ENCODE results near the gene LARGE1.

LARGE1 gene

DNA sequence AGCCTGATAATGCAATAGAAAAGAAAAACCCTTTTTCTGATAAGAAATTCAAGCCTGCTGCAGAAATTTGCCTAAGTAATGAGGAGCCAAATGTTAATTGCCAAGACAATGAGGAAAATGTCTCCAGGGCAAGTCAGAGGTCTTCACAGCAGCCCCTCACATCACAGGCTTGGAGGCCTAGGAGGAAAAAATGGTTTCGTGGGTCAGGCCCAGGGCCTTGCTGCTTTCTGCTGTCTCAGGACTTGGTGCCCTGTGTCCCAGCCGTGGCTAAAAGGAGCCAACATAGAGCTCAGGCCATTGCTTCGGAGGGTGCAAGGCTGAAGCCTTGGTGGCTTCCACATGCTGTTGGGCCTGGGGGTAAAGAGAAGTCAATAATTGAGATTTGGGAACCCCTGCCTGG, 131.3 kb downstream of the LARGE1 start:
- H3K4me2 ChIP-seq (ENCODE audit: low read length) = no peak overlapping the region
- H3K36me3 ChIP-seq (ENCODE audit: insufficient read depth, low read length) = no peaks in the 10 kb centered on the region
- H3K9ac ChIP-seq (ENCODE audit: low read depth, low read length) = no peak overlapping the region
- no peak overlapping the region for H3K4me3 ChIP-seq (ENCODE audit: low read length)
- H3K4me1 ChIP-seq (ENCODE audit: control insufficient read depth, insufficient read depth, low read length) = peaks cover 6% of the 10 kb centered on the region
- no peaks in the 10 kb centered on the region for H3K27me3 ChIP-seq (ENCODE audit: control insufficient read depth, insufficient read depth, low read length)
- H3K9me3 ChIP-seq (replicated peaks; ENCODE audit: low read length) = peaks cover 6% of the 10 kb centered on the region

GRCh38 chr22:33787645-33788456, 132.4 kb downstream of the LARGE1 start:
- Histone ChIP-seq H3K36me3 (ENCODE audit: insufficient read depth, low read length) (no peaks in the 10 kb centered on the region), H3K9ac (ENCODE audit: low read depth, low read length) (no peak overlapping the region), H3K27me3 (ENCODE audit: control insufficient read depth, insufficient read depth, low read length) (no peaks in the 10 kb centered on the region), H3K4me1 (ENCODE audit: control insufficient read depth, insufficient read depth, low read length) (peaks cover 6% of the 10 kb centered on the region), H3K4me2 (ENCODE audit: low read length) (no peak overlapping the region), H3K4me3 (ENCODE audit: low read length) (no peak overlapping the region), H3K9me3 (replicated peaks; ENCODE audit: low read length) (peaks cover 6% of the 10 kb centered on the region)

DNA sequence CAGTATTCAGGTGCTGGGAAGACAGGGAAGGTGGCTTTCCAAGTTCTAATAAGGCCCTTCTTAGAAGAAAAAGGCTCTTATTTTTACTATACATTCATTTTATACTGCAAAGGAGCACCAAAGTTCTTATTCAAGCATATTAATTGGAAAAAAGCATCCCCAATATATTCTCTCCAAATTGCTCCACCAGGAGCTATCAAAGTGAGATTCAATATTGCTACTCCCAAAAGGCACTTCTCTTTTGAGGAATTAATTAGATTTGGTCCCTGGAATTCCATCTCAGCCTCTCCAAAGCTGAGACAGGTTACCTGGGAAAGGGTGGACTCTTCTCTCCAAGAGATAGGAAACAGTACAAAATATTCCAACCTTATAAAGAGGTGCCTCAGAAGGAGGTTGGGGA, 134.1 kb downstream of the LARGE1 start:
- Histone ChIP-seq H3K4me1 (ENCODE audit: control insufficient read depth, insufficient read depth, low read length) (peaks cover 6% of the 10 kb centered on the region), H3K4me2 (ENCODE audit: low read length) (no peak overlapping the region), H3K9ac (ENCODE audit: low read depth, low read length) (no peak overlapping the region), H3K27me3 (ENCODE audit: control insufficient read depth, insufficient read depth, low read length) (no peaks in the 10 kb centered on the region), H3K4me3 (ENCODE audit: low read length) (no peak overlapping the region), H3K36me3 (ENCODE audit: insufficient read depth, low read length) (no peaks in the 10 kb centered on the region), H3K9me3 (replicated peaks; ENCODE audit: low read length) (peaks cover 6% of the 10 kb centered on the region)

- no peak overlapping the region for H3K4me3 ChIP-seq (ENCODE audit: low read length)
- no peaks in the 10 kb centered on the region for H3K27me3 ChIP-seq (ENCODE audit: control insufficient read depth, insufficient read depth, low read length)
- peaks cover 6% of the 10 kb centered on the region for H3K4me1 ChIP-seq (ENCODE audit: control insufficient read depth, insufficient read depth, low read length)
- peaks cover 6% of the 10 kb centered on the region for H3K9me3 ChIP-seq (replicated peaks; ENCODE audit: low read length)
- no peaks in the 10 kb centered on the region for H3K36me3 ChIP-seq (ENCODE audit: insufficient read depth, low read length)
- H3K4me2 ChIP-seq (ENCODE audit: low read length) = no peak overlapping the region
- no peak overlapping the region for H3K9ac ChIP-seq (ENCODE audit: low read depth, low read length)
These were observed 134.8 kb downstream of the LARGE1 start for GRCh38 chr22:33785283-33785968.

DNA sequence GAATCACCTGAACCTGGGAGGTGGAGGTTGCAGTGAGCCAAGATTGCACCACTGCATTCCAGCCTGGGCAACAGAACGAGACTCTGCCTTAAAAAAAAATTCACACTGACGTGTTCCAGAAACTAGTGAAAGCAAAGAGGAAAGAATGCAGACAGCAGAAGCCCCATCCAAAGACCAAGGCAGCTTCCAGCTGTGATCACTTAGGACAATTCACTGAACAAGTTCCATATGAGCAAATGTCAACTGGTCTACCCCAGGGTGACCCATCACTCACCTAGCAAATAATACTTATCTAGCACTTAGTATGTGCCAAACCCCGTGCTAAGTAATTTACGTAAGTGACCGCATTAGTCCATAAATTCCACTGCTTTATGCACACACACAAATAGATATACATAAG, 138.9 kb downstream of the LARGE1 start:
- H3K36me3 ChIP-seq (ENCODE audit: insufficient read depth, low read length) = no peaks in the 10 kb centered on the region
- no peak overlapping the region for H3K4me2 ChIP-seq (ENCODE audit: low read length)
- peaks cover 6% of the 10 kb centered on the region for H3K4me1 ChIP-seq (ENCODE audit: control insufficient read depth, insufficient read depth, low read length)
- no peaks in the 10 kb centered on the region for H3K9me3 ChIP-seq (replicated peaks; ENCODE audit: low read length)
- no peak overlapping the region for H3K4me3 ChIP-seq (ENCODE audit: low read length)
- no peak overlapping the region for H3K9ac ChIP-seq (ENCODE audit: low read depth, low read length)
- no peaks in the 10 kb centered on the region for H3K27me3 ChIP-seq (ENCODE audit: control insufficient read depth, insufficient read depth, low read length)

DNA sequence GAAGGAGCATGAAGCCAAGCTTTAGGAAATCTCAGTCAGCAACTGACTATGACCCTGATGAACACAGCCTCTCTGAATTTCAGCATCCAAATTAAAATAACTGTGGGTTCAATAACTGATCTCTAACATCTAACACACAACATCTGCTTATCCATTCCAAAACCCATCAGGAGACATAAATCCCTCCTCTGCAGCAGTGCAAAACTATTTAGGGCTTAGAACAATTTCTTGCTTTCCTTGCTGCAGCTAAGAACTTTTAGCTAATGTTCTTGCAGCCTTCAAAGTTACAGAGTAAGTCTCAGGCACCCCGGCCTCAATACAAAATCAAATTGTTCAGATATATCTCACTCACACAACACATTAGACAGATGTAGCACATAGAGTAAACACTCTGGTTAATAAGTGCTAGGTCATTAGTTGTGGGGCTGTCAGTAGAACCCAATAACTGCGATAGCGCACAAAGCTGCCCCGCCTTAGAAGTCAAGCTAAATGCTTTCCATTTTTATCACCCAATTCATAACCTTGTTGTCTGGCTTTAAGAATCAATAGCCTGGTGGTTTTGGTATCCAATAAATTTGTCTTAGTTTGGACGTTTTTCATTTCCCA, 139.6 kb downstream of the LARGE1 start:
- Histone ChIP-seq H3K27me3 (ENCODE audit: control insufficient read depth, insufficient read depth, low read length) (no peaks in the 10 kb centered on the region), H3K4me3 (ENCODE audit: low read length) (no peak overlapping the region), H3K4me1 (ENCODE audit: control insufficient read depth, insufficient read depth, low read length) (peaks cover 3% of the 10 kb centered on the region), H3K36me3 (ENCODE audit: insufficient read depth, low read length) (no peaks in the 10 kb centered on the region), H3K9ac (ENCODE audit: low read depth, low read length) (no peak overlapping the region), H3K9me3 (replicated peaks; ENCODE audit: low read length) (no peaks in the 10 kb centered on the region), H3K4me2 (ENCODE audit: low read length) (no peak overlapping the region)

DNA sequence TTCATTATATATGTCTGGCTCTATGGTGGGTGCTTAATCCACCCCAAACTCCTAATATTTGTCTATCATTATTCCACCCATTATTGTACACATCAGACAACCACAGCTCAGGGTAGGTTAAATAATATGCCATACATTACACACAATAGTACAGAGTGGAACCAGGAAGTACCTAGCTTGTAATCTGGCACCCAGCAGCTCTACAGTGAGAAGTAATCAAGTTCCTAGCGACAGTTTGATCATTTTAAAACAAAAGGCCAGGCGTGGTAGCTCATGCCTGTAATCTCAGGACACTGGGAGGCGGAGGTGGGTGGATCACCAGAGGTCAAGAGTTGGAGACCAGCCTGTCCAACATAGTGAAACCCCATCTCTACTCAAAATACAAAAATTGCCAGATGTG, 141.0 kb downstream of the LARGE1 start:
- no peaks in the 10 kb centered on the region for H3K36me3 ChIP-seq (ENCODE audit: insufficient read depth, low read length)
- no peaks in the 10 kb centered on the region for H3K27me3 ChIP-seq (ENCODE audit: control insufficient read depth, insufficient read depth, low read length)
- no peaks in the 10 kb centered on the region for H3K9me3 ChIP-seq (replicated peaks; ENCODE audit: low read length)
- H3K9ac ChIP-seq (ENCODE audit: low read depth, low read length) = no peak overlapping the region
- no peak overlapping the region for H3K4me3 ChIP-seq (ENCODE audit: low read length)
- H3K4me2 ChIP-seq (ENCODE audit: low read length) = no peak overlapping the region
- H3K4me1 ChIP-seq (ENCODE audit: control insufficient read depth, insufficient read depth, low read length) = no peaks in the 10 kb centered on the region

- Histone ChIP-seq H3K9me3 (replicated peaks; ENCODE audit: low read length) (no peaks in the 10 kb centered on the region), H3K4me3 (ENCODE audit: low read length) (no peak overlapping the region), H3K9ac (ENCODE audit: low read depth, low read length) (no peak overlapping the region), H3K4me2 (ENCODE audit: low read length) (no peak overlapping the region), H3K36me3 (ENCODE audit: insufficient read depth, low read length) (no peaks in the 10 kb centered on the region), H3K4me1 (ENCODE audit: control insufficient read depth, insufficient read depth, low read length) (no peaks in the 10 kb centered on the region), H3K27me3 (ENCODE audit: control insufficient read depth, insufficient read depth, low read length) (no peaks in the 10 kb centered on the region)
These were observed 143.8 kb downstream of the LARGE1 start for GRCh38 chr22:33776491-33776890.

GRCh38 chr22:33774781-33775180, 145.5 kb downstream of the LARGE1 start:
- Histone ChIP-seq H3K4me3 (ENCODE audit: low read length) (no peak overlapping the region), H3K27me3 (ENCODE audit: control insufficient read depth, insufficient read depth, low read length) (no peaks in the 10 kb centered on the region), H3K9me3 (replicated peaks; ENCODE audit: low read length) (no peaks in the 10 kb centered on the region), H3K36me3 (ENCODE audit: insufficient read depth, low read length) (no peaks in the 10 kb centered on the region), H3K4me2 (ENCODE audit: low read length) (no peak overlapping the region), H3K4me1 (ENCODE audit: control insufficient read depth, insufficient read depth, low read length) (no peaks in the 10 kb centered on the region), H3K9ac (ENCODE audit: low read depth, low read length) (no peak overlapping the region)

DNA sequence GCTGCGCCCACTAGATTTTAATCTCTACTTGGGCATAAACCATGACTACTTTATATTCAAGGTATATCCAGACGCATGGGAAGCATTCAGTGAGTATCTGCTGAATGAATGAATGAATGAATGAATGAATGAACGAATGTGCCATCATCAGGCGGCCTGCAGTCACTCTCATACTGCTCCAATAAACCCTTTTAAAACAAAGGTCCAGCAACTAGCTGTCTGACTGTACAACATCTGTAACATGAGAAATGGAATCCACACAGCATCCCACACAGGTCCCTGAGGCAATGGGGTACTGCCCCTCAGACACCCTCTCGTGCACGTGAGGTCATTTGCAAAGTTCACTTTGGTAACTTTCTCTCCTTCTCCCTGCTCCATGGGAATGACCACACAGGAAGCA, 147.5 kb downstream of the LARGE1 start:
- Histone ChIP-seq H3K36me3 (ENCODE audit: insufficient read depth, low read length) (no peaks in the 10 kb centered on the region), H3K4me2 (ENCODE audit: low read length) (no peak overlapping the region), H3K27me3 (ENCODE audit: control insufficient read depth, insufficient read depth, low read length) (no peaks in the 10 kb centered on the region), H3K4me1 (ENCODE audit: control insufficient read depth, insufficient read depth, low read length) (no peaks in the 10 kb centered on the region), H3K9ac (ENCODE audit: low read depth, low read length) (no peak overlapping the region), H3K4me3 (ENCODE audit: low read length) (no peak overlapping the region), H3K9me3 (replicated peaks; ENCODE audit: low read length) (no peaks in the 10 kb centered on the region)

DNA sequence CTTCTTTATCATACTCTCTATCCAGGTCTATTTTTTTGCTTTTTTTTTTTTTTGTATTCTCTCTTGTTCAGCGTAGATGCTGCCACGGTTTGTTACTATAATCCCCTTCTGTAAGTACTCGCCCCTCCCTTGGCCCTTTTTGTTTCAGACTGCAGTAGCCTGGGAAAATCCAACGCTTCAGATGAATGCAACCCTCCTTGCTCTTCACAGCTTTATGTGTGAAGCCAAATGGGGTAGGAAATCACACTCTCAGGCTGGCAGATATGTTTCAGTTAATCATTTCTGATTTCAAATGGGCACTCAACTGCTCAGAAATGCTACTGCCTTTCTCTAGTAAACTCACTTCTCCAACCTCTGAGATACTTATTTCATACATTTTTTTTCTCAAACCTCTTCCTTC, 149.1 kb downstream of the LARGE1 start:
- Histone ChIP-seq H3K36me3 (ENCODE audit: insufficient read depth, low read length) (no peaks in the 10 kb centered on the region), H3K27me3 (ENCODE audit: control insufficient read depth, insufficient read depth, low read length) (no peaks in the 10 kb centered on the region), H3K9me3 (replicated peaks; ENCODE audit: low read length) (no peaks in the 10 kb centered on the region), H3K4me1 (ENCODE audit: control insufficient read depth, insufficient read depth, low read length) (no peaks in the 10 kb centered on the region), H3K9ac (ENCODE audit: low read depth, low read length) (no peak overlapping the region), H3K4me3 (ENCODE audit: low read length) (no peak overlapping the region), H3K4me2 (ENCODE audit: low read length) (no peak overlapping the region)
